Renal pelvis (tissue), 4 donors: ENCODE measurements around the gene RAB11FIP2. TPM values are rescaled to one million over a fixed set of nuclear protein-coding genes. Genes with fewer than 3 reads are reported as not detected.
A peak's percentile ranks its signal among the peaks of the same experiment; 100 is the strongest.

Experiments used
- DNase-seq: peaks from one replicate; pipeline ENCODE4 v3.0.0-alpha.2; 2013
- polyA plus RNA-seq, 3 donors: library from polyadenylated mRNA; unstranded; fragments of 120-200 nt; gene quantifications; one replicate each; pipeline ENCODE4 v1.2.1, GENCODE V29; 2013; ENCODE audit not compliant: insufficient read length in 3 of 3

Gene RAB11FIP2
- polyA plus RNA-seq, 3 donors, result 53.0 to 60.5 (median 58.7) TPM

- DNase-seq, result no peak
These were observed 4.4 kb downstream of the RAB11FIP2 start for GRCh38 chr10:118042336-118042735.

- no peak for DNase-seq
These were observed 5.4 kb downstream of the RAB11FIP2 start for GRCh38 chr10:118041316-118041715.

GRCh38 chr10:118036281-118036875 lies 10.4 kb downstream of the RAB11FIP2 start:
- no peak for DNase-seq

GRCh38 chr10:118035354-118036005 lies 11.3 kb downstream of the RAB11FIP2 start:
- DNase-seq, result no peak

GRCh38 chr10:118034791-118035261 lies 11.9 kb downstream of the RAB11FIP2 start:
- DNase-seq, result no peak

GRCh38 chr10:118033905-118034304 lies 12.8 kb downstream of the RAB11FIP2 start:
- peak; percentile 60 for DNase-seq

GRCh38 chr10:118032564-118032963 lies 14.2 kb downstream of the RAB11FIP2 start:
- no peak for DNase-seq

- DNase-seq, result no peak
These were observed 15.2 kb downstream of the RAB11FIP2 start for GRCh38 chr10:118031351-118032075.

- no peak for DNase-seq
These were observed 18.1 kb downstream of the RAB11FIP2 start for GRCh38 chr10:118028619-118029018.

- no peak for DNase-seq
These were observed 19.3 kb downstream of the RAB11FIP2 start for GRCh38 chr10:118027397-118027796.

GRCh38 chr10:118026936-118027335 lies 19.8 kb downstream of the RAB11FIP2 start:
- no peak for DNase-seq

GRCh38 chr10:118020365-118020764 lies 26.4 kb downstream of the RAB11FIP2 start:
- no peak for DNase-seq

GRCh38 chr10:118017850-118018249 lies 28.9 kb downstream of the RAB11FIP2 start:
- no peak for DNase-seq

- DNase-seq, result no peak
These were observed 29.5 kb downstream of the RAB11FIP2 start for GRCh38 chr10:118017071-118017740.

GRCh38 chr10:118012952-118013525 lies 33.7 kb downstream of the RAB11FIP2 start:
- DNase-seq, result no peak

- no peak for DNase-seq
These were observed 39.0 kb downstream of the RAB11FIP2 start for GRCh38 chr10:118007773-118008172.

GRCh38 chr10:118003126-118003525 lies 43.6 kb downstream of the RAB11FIP2 start:
- no peak for DNase-seq

- no peak for DNase-seq
These were observed 44.2 kb downstream of the RAB11FIP2 start for GRCh38 chr10:118002581-118002980.

- DNase-seq, result no peak
These were observed 49.1 kb downstream of the RAB11FIP2 start for GRCh38 chr10:117997673-117998072.

- DNase-seq, result no peak
These were observed 50.0 kb downstream of the RAB11FIP2 start for GRCh38 chr10:117996709-117997108.

GRCh38 chr10:117994771-117995170 lies 52.0 kb downstream of the RAB11FIP2 start:
- no peak for DNase-seq

GRCh38 chr10:117993166-117993565 lies 53.6 kb downstream of the RAB11FIP2 start:
- no peak for DNase-seq
